HFF-Myc (cell line): Measurements from ENCODE around the gene POM121C.
A peak's percentile ranks its signal among the peaks of the same experiment; 100 is the strongest.
"Not testable (repeated sequence)": the region's sequence is repeated elsewhere in the genome, so short reads cannot be mapped to it uniquely, and the experiment has no call there.

ENCODE experiments used
- DNase-seq: peaks from one replicate; pipeline ENCODE4 v3.0.0-alpha.2; 2011; ENCODE audit warnings: low read depth; ENCODE audit errors: extremely low read depth
- H3K4me3 ChIP-seq: replicated peaks from 2 replicates; pipeline ENCODE4 v1.5.1; 2011; ENCODE audit warnings: low read depth, mild to moderate bottlenecking, control low read depth, low read length

POM121C gene

DNA sequence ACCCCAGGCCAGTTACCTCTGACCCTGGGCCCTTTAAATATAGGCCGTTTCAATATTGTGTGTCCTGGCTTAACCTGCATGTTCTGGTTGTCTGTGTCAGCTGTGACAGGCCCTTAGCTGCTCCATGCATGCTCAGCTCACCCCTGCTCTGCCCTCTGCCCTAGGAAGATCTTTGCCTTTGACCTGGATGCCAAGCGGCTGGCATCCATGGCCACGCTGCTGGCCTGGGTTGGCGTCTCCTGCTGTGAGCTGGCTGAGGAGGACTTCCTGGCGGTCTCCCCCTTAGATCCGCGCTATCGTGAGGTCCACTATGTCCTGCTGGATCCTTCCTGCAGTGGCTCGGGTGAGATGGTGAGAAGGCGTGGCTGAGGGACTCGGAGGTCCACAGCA is 70.7 kb downstream of the POM121C start:
- not testable (repeated sequence) for H3K4me3 ChIP-seq

GRCh38 chr7:75414708-75415427 is 71.2 kb downstream of the POM121C start:
- not testable (repeated sequence) for DNase-seq, H3K4me3 ChIP-seq

More for the DNA sequence above, 70.7 kb downstream of the POM121C start:
- not testable (repeated sequence) for DNase-seq

DNA sequence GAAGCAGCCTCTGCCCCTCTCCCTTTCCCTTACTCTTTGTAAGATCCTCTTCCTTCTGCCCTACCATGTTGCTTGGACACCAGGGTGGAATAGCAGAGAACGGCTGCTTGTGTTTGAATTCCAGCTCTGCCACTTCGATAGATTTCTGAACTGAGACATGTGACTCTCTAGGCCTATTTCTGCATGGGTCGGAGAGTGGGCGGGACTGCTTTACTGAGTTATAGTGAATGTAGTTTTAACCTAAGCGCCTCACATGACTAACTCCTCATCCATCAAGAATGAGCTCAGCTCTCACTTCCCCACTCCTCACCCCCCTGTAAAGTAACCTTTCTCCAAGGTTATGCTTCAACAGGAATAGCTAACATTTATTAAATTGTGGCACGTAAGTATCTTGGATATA is 71.9 kb downstream of the POM121C start:
- H3K4me3 ChIP-seq, DNase-seq: not testable (repeated sequence)

GRCh38 chr7:75410823-75411173 is 75.3 kb downstream of the POM121C start:
- DNase-seq, H3K4me3 ChIP-seq: not testable (repeated sequence)

DNA sequence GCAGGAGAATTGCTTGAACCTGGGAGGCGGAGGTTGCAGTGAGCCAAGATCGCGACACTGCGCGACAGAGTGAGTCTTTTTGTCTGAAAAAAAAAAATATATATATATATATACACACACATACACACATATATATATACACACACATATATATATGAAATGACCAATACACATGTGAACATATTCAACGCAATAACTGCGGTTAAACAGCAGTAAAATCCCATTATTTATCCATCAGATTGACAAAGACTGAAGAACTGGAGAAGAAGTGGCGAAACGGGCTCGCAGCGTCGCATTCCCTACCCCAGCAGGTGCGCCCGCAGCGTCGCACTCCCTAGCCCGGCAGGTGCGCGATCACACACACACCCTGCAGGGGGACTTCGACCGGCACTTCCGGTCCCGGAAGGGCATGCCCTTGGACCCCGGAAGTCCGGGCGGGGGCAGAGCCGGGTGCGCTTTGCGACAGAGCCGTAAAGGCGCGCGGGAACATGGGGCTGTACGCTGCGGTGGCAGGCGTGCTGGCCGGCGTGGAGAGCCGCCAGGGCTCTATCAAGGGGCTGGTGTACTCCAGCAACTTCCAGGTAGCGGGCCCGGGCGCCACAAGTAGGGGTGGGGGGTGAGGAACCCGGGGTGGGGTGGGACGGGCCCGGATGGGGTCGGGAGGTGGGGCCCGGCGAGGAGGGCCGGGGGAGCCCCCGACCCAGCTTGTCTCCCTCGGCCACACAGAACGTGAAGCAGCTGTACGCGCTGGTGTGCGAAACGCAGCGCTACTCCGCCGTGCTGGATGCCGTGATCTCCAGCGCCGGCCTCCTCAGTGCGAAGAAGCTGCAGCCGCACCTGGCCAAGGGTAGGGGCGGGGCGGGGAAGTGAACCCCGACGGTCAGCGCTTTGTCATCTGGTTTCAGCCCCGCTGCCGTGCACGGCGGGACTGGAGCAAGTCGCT is 75.9 kb downstream of the POM121C start:
- not testable (repeated sequence) for DNase-seq
- peak overlapping the region; percentile 21; the same call in 1 of the 2 replicates for H3K4me3 ChIP-seq

GRCh38 chr7:75404663-75405062 is 81.4 kb downstream of the POM121C start:
- DNase-seq, H3K4me3 ChIP-seq: not testable (repeated sequence)

GRCh38 chr7:75403455-75404443 is 82.3 kb downstream of the POM121C start:
- not testable (repeated sequence) for DNase-seq, H3K4me3 ChIP-seq

DNA sequence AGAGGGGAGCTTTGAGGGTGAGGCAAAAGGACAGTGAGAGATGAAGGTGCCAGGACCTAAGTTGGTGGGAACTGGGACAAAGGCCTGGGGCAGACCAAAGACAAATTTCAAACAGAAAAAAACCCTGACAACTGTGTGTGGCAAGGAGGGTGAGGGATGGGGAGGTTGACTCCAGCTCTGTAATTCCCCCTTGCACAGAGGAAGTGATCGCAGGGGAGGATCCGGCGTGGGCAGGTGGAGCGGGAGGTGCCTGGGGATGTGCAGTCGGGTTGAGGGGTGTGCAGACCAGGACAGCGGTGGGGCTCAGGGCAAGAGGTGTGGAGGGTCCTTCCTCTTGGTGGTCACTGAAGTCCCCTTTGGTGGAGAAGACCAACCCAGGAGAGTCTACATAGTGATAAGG is 85.5 kb downstream of the POM121C start:
- not testable (repeated sequence) for H3K4me3 ChIP-seq, DNase-seq

DNA sequence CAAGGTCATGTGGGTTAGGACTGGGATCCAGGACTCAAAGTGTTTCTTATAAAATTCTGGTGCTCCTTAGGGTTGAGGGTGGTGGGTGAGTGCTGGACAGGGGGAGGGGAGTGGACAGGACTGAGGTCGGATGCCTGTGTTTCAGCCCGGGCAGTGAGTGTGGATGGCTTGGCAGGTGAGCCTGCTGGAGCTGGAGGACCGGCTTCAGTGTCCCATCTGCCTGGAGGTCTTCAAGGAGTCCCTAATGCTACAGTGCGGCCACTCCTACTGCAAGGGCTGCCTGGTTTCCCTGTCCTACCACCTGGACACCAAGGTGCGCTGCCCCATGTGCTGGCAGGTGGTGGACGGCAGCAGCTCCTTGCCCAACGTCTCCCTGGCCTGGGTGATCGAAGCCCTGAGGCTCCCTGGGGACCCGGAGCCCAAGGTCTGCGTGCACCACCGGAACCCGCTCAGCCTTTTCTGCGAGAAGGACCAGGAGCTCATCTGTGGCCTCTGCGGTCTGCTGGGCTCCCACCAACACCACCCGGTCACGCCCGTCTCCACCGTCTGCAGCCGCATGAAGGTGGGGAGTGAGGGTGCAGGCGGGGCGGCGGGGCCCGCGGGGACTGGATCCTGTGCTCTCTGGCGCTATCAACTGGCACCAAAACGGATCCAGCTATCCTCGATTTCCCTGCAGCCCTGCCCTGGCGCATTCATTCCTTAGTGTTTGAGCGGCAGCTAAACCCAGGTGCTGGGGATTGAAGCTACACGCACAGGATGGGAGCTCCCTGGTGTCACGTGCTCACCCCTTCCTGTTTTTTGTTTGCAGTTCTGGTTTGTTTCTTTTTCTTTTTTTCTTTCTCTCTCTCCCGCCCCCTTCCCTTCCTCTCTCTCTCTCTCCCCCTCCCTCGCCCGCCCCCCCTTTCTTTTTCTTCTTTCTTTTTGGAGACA is 87.1 kb downstream of the POM121C start:
- not testable (repeated sequence) for H3K4me3 ChIP-seq, DNase-seq

DNA sequence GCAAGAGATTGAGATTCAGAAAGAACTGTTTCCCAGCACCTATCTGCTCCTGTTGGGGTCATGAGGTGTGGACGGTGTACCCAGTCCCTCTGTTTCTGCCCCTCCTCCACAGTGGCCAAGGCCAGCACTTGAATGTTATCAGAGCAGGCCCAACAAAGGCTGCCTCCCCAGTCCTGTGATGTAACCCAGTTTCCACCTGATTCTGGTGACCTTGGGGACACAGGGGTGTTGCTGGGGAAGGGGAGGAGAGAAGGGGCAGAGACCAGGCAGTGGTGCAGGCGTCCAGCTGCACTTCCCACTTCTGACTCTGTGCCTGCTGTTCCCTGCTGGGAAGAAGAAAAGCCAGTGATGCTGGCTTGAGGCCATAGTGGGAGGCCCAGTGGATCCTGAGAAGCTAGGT is 88.2 kb downstream of the POM121C start:
- H3K4me3 ChIP-seq, DNase-seq: not testable (repeated sequence)

GRCh38 chr7:75395329-75395728 is 90.8 kb downstream of the POM121C start, which contains the start of gene TRIM73:
TSS of gene TRIM73 (plus strand) at chr7:75395629. CDS start at chr7:75398934, 3,305 bp downstream.
- H3K4me3 ChIP-seq, DNase-seq: not testable (repeated sequence)

DNA sequence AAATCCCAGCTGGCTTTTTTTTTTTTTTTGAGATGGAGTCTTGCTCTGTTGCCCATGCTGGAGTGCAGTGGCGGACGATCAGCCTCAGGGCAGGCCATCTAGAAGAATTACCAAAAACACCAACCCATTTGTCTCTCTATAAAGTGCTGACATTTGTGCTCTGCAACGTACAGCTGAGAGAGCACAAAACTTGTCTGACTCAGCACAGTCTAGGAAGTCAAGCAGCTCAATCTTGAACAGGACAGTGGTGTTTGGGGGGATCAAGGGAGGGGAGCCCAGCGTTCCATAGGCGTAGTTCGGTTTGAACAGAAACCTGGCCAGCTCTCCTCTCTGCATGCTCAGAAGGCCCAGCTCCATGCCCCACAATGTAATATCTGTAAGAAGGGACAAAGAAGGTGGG is 92.9 kb downstream of the POM121C start:
- H3K4me3 ChIP-seq, DNase-seq: not testable (repeated sequence)

DNA sequence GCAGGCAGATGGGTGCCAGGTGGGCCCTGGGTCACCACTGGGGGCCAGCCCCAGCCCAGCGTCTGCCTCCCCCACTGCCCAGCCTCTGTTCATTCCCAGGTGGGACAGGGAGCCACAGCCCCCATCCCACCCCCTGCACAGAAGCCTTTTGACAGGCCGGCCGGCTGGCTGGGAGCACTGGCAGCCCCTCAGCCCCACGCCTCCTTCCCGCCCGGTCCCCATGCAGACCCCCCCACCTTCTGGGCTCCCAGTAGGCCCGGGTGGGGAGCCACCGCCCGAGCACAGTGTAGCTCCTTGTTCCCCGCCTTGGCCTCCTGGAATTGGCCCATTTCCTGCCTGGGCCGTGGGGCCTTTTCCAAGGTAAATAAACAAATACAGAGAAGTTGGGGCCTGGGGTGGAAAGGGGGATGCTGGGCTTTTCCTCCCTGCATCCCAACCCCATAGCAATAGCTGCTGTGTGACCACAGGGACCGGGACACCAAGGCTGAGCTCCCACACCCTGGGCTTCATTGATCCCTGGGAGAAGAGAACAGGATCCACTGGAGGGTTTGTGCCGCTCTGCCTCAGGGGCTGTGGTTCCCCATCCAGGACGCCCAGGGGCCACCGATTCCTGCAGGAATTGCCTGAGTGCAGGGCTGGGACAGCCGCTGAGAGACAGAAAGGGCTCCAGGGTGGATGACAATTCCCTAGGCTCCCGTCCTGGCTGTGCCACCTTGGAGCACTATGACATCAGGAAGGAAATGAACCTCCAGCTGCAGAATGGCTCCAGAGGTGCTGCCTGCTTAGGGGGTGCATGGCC is 111.4 kb downstream of the POM121C start:
- DNase-seq, H3K4me3 ChIP-seq: not testable (repeated sequence)

GRCh38 chr7:75374144-75374518 is 112.0 kb downstream of the POM121C start:
- DNase-seq, result not testable (repeated sequence)

GRCh38 chr7:75367313-75367712 is 118.8 kb downstream of the POM121C start:
- not testable (repeated sequence) for H3K4me3 ChIP-seq, DNase-seq

More at GRCh38 chr7:75374144-75374518, 112.0 kb downstream of the POM121C start:
- not testable (repeated sequence) for H3K4me3 ChIP-seq
